ENCODE data around the gene CARHSP1.

Gene CARHSP1

DNA sequence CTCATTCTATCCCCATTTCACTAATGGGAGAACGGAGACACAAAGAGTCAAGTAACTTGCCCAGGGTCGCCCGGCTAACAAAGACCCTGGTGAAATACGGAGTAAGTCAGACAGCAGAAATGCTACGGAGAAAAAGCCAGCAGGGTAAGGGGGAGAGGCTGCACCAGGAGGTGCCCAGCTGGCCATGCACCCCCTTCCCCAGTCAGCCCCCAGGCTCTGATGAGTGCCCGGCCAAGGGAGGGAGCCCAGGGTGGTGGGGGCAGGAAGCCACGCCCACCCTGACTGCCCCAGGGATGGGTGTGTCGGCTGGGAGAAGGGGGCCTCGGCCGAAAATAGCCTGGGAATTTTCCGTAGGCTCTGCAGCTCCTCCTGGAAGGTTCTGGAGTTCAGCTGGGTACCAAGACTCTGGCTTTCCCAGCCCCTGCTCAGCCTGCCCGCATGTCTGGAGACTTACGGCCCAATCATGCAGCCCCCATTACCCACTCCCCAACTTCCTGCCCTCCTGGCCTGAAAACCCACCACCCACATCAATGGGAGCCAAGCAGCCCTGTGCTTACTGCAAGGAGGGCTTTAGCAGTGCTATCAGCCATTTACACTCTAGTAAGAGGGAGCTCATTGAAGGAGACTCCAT, 4.2 kb downstream of the CARHSP1 start:
- no peak overlapping the region for H3K4me3 ChIP-seq (replicated peaks in 1 of 2; ENCODE audit: low read depth in 2 of 2, low read length in 2 of 2)
- no peak for DNase-seq (ENCODE audit: low read depth in 2 of 2)
- TF ChIP-seq, protein P1, sequence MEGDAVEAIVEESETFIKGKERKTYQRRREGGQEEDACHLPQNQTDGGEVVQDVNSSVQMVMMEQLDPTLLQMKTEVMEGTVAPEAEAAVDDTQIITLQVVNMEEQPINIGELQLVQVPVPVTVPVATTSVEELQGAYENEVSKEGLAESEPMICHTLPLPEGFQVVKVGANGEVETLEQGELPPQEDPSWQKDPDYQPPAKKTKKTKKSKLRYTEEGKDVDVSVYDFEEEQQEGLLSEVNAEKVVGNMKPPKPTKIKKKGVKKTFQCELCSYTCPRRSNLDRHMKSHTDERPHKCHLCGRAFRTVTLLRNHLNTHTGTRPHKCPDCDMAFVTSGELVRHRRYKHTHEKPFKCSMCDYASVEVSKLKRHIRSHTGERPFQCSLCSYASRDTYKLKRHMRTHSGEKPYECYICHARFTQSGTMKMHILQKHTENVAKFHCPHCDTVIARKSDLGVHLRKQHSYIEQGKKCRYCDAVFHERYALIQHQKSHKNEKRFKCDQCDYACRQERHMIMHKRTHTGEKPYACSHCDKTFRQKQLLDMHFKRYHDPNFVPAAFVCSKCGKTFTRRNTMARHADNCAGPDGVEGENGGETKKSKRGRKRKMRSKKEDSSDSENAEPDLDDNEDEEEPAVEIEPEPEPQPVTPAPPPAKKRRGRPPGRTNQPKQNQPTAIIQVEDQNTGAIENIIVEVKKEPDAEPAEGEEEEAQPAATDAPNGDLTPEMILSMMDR (IDR thresholded peaks at IDR 0.05; ENCODE audit: low read depth, low read length): no peak

DNA sequence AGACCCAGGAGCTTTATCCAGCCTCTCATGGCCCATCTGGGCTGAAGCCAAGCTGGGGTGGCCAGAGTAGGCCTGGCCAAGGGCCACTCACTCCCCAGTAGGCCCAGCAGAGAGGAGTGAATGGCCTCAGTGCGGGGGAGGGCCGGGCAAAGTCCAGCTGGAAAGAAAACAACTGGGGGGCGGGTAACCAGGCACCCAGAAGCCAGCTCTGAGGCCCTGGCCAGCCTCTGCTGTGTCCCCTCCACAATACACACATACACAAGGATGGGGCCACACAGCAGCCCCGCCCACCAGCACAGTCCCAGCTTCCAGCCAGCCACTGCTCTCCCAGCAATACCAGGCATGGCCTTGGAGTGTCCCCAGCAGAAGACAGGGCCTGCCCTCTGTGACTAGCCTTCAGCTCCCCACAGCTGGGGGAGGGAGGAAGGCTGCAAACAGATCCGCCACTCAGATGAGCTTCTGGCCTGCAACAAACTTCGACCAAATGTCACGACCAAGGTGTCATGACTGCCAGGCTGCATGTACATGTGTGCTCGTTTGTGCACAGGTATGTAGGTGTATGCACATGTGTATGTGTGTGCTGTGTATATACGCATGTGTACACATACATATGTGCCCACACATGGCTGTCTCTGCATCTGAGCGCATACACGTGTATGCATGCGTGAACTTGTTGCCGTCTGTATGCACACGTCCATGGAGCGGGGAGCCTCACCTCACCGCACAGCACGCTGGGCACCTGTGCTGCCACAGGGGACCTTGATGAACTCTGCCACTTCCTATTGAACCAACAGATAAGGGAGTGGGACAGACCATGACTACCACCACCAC, 5.0 kb downstream of the CARHSP1 start:
- no peak for DNase-seq (ENCODE audit: low read depth in 2 of 2)
- TF ChIP-seq, protein P1 (IDR thresholded peaks at IDR 0.05; ENCODE audit: low read depth, low read length): no peak
- H3K4me3 ChIP-seq (replicated peaks in 1 of 2; ENCODE audit: low read depth in 2 of 2, low read length in 2 of 2): no peak overlapping the region

DNA sequence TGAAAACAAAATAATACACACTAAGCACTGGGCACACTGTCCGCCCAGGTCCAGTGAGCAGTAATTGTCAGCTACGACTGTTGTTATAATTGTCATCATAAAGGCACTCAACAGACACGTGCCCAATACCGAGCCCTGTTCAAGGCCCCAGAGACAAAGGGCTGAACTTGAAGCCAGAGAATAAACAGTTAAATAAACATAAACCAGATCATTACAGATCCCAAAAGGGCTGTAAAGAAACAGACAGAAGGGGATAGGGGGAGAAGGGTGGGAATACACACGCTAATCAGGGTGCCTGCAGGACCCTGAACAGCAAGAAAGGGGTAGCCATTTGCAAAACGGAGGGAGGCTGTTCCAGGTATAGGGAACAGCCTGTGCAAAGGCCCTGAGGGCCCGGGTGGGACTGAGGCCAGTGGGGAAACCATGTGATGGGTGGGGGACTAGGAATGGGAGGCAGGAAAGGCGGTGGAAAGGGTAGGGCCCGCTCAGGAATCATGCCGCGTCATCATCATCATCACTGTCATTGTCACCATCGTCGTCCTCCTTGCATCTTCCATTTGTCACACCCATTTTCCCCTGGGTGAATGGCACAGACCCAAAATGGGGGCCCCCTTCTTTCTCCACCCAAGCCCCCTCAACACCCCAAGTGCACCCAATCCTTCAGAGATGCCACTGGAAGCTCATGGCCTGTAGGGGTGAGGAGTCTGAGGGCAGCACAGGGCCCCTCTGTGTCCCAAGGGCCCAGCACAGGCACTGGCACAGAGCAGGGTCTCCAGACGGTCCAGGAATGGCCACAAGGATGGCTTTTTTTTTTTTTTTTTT, 6.3 kb downstream of the CARHSP1 start:
- TF ChIP-seq, protein P1 (IDR thresholded peaks at IDR 0.05; ENCODE audit: low read depth, low read length): no peak
- no peak for DNase-seq (ENCODE audit: low read depth in 2 of 2)
- H3K4me3 ChIP-seq (replicated peaks in 1 of 2; ENCODE audit: low read depth in 2 of 2, low read length in 2 of 2): no peak overlapping the region

DNA sequence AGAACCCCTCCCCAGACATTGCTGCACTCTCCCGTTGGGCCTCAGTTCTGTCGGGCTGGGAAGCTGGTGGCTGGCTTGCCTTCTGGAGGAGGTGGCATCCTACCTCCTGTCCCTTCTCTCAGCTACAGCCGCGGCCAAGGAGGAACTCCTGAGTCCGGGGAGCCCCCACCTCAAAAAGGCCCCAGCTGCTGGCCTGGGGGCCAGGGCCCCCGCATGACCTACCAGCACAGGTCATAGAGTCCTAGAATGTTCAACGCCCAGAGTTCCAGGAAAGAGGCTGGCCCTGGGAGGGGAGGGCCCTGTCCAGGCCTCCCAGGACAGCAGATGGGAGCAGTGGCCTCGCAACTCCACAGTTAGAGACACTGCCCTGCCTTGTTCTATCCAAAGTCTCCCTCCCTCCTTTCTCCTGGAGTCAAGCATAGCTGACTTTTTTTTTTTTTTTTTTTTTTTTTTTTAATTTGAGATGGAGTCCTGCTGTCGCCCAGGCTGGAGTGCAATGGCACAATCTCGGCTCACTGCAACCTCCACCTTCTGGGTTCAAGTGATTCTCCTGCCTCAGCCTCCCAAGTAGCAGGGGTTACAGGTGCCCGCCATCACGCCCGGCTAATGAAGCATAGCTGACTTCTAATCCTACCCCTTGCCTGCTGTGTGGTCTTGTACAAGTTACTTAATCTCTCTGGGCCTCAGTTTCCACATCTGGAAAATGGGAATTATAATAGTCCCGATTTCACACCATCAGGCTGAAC, 7.1 kb downstream of the CARHSP1 start:
- TF ChIP-seq, protein P1 (IDR thresholded peaks at IDR 0.05; ENCODE audit: low read depth, low read length): no peak
- no peak overlapping the region for H3K4me3 ChIP-seq (replicated peaks in 1 of 2; ENCODE audit: low read depth in 2 of 2, low read length in 2 of 2)
- DNase-seq (ENCODE audit: low read depth in 2 of 2): no peak

DNA sequence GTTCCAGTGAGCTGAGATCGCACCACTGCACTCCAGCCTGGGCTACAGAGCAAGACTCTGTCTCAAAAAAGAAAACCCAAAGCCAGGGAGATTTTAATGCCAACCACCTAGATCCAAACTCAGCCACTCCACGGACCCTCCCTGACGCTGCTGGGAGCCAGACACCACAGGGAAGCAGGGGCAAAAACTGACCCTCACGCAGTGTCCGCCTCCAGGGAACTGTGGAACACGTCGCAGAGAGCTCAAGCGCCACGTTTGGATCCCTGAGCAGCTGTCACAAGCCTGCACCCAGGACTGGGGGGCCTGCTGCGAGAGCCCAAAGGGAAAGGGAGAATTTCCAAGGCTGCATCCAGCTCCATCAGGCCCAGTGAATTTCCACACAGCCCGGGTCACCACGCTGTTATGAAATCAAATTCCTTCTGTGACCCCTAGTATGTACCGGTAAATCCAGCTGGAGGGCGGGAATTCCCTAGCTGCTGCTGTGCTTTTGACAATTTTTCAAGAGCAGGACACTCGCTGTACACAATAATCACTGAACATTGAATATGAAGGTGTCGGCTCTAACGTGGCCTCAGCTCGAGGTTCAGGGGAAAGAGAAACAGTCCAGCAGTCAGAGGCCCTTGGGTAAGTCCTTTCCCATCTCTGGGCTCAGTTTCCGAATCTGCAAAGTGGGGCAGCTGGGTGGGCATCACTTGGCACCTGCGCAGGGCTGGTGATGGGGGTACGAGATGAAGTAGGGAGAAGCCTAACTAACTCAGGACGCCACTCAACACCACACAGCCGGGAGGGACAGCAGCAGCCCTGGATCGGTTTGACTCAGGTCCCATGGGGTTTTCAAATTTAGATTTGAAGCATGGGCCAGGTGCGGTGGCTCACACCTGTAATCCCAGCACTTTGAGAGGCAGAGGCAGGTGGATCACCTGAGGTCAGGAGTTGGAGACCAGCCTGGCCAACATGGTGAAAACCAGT, 8.6 kb downstream of the CARHSP1 start:
- DNase-seq (ENCODE audit: low read depth in 2 of 2): peak; percentile 73 to 82
- H3K4me3 ChIP-seq (replicated peaks in 1 of 2; ENCODE audit: low read depth in 2 of 2, low read length in 2 of 2): no peak overlapping the region
- TF ChIP-seq, protein P1 (IDR thresholded peaks at IDR 0.05; ENCODE audit: low read depth, low read length): no peak

Measured in cardiac fibroblast (primary cell).